Muscle of arm (tissue), 12 donors: Measurements from ENCODE around the gene ZNF467. TPM values are rescaled to one million over a fixed set of nuclear protein-coding genes. Genes with fewer than 3 reads are reported as not detected.
A peak's percentile ranks its signal among the peaks of the same experiment; 100 is the strongest.

Experiments
- DNase-seq: peaks from one replicate; pipeline ENCODE4 v3.0.0-alpha.2; 2013
- polyA plus RNA-seq, 12 donors: library from polyadenylated mRNA; unstranded; fragments of 120-200 nt; gene quantifications; one replicate each; pipeline ENCODE4 v1.2.1, GENCODE V29; 2013; ENCODE audit not compliant: insufficient read length in 12 of 12

Gene ZNF467
- polyA plus RNA-seq, 12 donors = 4.8 to 15.1 (median 5.8) TPM; not detected in 1

DNA sequence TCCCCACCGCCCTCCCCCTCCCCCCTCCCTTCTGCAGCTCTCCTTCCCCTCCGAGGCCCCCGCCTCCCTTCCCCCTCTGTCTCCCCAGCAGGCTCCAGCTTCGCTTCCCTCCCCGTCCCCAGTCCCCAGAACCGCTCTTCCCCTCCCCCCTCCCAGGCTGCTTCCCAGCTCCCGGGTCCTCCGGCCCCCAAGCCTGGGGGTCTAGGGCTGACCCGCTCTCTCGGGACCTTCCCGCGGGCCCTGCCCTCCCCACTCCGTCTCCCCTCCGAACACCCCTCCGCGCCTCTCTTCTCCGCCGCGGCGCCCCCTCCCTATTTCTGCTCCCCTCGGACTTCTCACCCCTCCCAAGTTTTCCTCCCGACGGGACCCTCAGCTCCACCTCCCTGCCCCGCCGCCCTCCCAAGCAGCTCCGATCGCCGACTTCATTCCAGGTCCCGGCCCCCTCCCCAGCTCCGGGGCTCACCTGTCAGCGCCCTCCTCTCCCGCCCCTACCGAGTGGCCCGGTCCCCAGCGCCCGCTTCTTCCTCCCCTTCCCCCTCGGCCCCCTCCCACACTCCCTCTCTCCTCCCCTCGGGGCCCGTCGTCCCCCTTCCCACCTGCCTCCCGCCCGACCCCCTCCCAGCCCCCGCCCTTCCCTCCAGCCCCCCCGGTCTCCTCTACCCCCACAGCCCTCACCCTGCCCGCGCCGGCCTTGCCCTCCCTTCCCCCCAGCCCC is 990 bp downstream of the ZNF467 start:
- no peak for DNase-seq

- DNase-seq = peak; percentile 89
These were observed 1.6 kb downstream of the ZNF467 start for GRCh38 chr7:149771720-149772240.

- DNase-seq = no peak
These were observed 2.4 kb downstream of the ZNF467 start for GRCh38 chr7:149770728-149771636.

- DNase-seq = no peak
These were observed 3.5 kb downstream of the ZNF467 start for GRCh38 chr7:149769915-149770314.

- no peak for DNase-seq
These were observed 4.5 kb downstream of the ZNF467 start for GRCh38 chr7:149768931-149769330.

GRCh38 chr7:149767068-149767467 is 6.3 kb downstream of the ZNF467 start:
- no peak for DNase-seq

DNA sequence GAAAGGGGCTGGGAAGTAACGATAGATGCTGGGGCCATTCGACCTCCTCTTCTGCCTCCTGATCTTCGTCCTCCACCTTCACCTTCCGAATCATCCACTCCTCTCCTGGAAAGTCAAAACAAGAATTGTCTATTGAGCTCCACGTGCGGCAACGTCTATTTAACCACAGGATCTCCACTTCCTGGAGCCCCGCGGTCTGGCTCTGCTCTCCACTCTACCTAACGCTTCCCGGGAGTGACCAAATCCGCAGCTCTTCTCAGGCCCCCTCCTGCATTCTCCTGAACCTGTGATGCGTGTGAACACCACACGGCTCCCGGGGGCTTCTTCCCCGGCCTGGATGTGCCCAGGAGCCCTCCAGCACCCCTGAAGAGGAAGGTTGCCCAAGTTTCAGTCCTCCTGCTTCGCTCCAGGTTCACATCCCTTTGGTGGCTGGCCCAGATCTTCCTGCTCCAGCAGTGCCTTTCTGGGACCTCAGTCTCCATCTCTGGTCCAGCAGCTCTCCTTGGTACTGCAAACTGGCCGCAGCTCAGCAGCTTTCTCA is 7.2 kb downstream of the ZNF467 start:
- DNase-seq = no peak

DNA sequence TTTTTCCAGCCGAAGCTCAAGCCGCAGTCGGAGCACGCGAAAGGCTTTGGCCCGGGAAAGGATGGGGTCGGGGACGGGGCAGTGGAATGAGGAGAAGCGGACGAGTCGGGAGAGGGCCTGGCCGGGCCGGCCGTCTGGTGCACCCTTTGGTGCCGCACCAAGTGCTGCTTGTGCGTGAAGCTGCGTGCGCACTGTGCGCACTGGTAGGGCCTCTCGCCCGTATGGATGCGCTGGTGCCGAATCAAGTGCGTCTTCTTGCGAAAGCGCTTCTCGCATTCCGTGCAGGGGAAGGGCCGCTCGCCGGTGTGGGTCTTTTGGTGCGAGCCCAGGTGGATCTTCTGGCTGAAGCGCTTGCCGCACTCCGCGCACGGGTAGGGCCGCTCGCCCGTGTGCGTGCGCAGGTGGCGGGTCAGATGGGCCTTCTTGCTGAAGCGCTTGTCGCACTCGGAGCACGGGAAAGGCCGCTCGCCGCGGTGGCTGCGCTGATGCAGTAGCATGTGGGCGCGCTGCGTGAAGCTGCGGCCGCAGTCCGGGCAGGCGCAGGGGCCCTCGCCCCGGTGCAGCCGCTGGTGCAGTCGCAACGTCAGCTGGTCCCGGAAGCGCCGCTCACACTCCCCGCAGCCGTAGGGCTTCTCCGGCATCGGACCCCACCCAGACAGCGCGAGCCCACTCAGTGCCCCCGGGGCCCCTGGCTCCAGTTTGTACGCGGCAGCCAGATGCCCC is 7.8 kb downstream of the ZNF467 start:
- no peak for DNase-seq

GRCh38 chr7:149764481-149765398 is 8.6 kb downstream of the ZNF467 start:
- DNase-seq = no peak

- no peak for DNase-seq
These were observed 9.7 kb downstream of the ZNF467 start for GRCh38 chr7:149763563-149764240.

- DNase-seq = no peak
These were observed 10.8 kb downstream of the ZNF467 start for GRCh38 chr7:149762610-149763009.

DNA sequence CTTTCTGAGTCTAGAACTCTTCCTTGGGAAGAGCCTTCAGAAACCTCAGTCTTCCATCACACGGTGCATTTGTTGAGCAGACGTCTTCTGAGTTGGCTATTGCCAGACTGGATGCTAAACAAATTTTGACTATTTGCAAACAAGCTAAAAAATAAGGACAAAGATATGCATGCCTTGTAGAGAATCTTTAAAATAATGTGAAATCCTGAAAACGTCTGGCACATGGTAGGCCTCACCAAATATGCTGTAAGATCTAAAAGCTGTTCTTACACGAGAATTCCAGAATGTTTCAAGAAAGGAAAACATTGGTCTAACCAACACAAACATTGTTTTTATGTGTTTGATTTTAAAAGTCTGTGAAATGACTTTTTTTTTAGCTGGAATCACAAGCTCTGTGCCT is 11.3 kb downstream of the ZNF467 start:
- no peak for DNase-seq

DNA sequence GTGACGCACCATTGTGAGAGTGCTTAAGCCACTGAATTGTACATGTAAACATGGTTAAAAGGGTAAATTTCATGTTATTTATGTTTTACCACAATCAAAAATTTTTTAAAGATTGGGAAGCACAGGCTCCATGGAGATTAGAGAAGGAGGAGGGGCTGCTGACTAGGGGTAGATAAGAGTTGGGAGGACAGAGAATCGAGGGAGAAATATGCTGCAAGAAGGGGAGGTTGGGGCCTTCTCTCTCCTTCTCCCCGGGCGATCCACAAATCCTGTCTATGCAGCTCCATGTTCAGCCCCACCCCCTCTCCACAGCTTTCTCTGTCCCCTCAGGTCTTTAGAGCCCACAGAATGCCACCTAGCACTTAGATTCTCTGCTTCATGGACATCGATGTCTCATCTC is 12.1 kb downstream of the ZNF467 start:
- no peak for DNase-seq

GRCh38 chr7:149760538-149760937 is 12.8 kb downstream of the ZNF467 start:
- no peak for DNase-seq

DNA sequence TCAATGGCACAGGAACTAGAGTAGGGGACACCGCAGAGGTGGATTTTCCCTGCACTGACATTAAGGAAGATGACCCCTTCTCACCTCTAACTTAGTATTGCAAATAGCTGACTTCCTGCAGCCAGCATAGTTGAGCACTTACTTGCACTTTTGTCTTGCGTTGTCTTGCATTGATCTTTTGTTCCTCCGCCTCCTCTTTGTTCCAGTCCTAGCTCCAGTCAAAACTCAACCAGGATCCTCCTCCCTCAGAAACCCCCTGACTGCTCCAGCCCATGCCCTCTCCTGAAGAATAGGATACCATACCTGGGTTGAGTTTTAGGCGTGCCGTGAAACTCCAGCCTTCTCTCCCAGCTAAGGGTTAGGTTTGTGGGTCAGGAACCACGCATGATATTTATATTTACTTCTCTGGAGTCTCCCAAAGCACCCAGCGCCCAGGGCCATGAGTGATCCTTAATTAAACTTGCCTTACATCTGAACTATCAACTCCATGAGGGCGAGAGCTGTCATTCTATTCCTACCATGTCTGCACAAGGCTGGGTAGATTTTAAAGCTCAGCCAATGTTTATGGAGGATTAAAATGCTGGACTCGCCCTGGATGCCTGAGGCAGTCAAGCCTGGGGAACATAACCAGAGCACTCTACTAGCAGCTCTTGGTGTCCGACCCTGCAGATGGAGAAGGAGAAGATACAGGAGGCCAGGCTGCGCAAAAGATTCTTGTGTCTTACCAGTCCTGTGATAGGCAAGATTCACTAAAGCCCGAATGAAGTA is 14.1 kb downstream of the ZNF467 start:
- DNase-seq = no peak

- no peak for DNase-seq
These were observed 19.8 kb downstream of the ZNF467 start for GRCh38 chr7:149753375-149754233.

- DNase-seq = no peak
These were observed 20.7 kb downstream of the ZNF467 start for GRCh38 chr7:149752646-149753045.

- no peak for DNase-seq
These were observed 22.2 kb downstream of the ZNF467 start for GRCh38 chr7:149751043-149751775.
